ENCODE results near the gene CRYBA4. TPM values are rescaled to one million over a fixed set of nuclear protein-coding genes. Genes with fewer than 3 reads are reported as not detected.

Gene CRYBA4
- total RNA-seq, 1 experiment from 2014 or later, result not detected

- Histone ChIP-seq H3K79me2 (ENCODE audit: low read depth) (no peaks in the 10 kb centered on the region), H3K4me1 (replicated peaks; ENCODE audit: insufficient read depth) (no peaks in the 10 kb centered on the region), H3K4me3 (no peak overlapping the region), H3K36me3 (ENCODE audit: low read depth) (no peaks in the 10 kb centered on the region), H3K4me2 (no peak overlapping the region), H3K9me2 (ENCODE audit: insufficient read depth) (0 out of 2 replicates have a peak, but pooled peaks cover 4% of the 10 kb centered on the region), H4K20me1 (ENCODE audit: insufficient read depth) (no peaks in the 10 kb centered on the region), H3K9me3 (ENCODE audit: insufficient read depth, low read depth) (no peaks in the 10 kb centered on the region), H3F3A (ENCODE audit: insufficient read depth, low read depth) (no peaks in the 10 kb centered on the region), H3K27ac (no peak overlapping the region), H2AFZ (no peak overlapping the region), H3K27me3 (ENCODE audit: insufficient read depth, low read depth) (peaks cover 19% of the 10 kb centered on the region; the same call in 1 of the 2 replicates)
- ChIA-PET CTCF (no interaction called here), POLR2A (ENCODE audit: unreplicated experiment) (no interaction called here)
- no TSS peak for BruUV-seq (replicated peaks)
- intact Hi-C loops (cut with micrococcal nuclease; ENCODE audit: unreplicated experiment), result no loop called here
- no peak for TF ChIP-seq CTCF (conservative IDR thresholded peaks at IDR 0.05)
- TF ChIP-seq EZH2 (IDR thresholded peaks at IDR 0.05; ENCODE audit: low read depth), result no peak
- no peak for DNase-seq
Measured at GRCh38 chr22:26629988-26630761, 8.4 kb downstream of the CRYBA4 start.

GRCh38 chr22:26631282-26631681, 9.5 kb downstream of the CRYBA4 start:
- no peaks in the 10 kb centered on the region for H3K9me3 ChIP-seq (ENCODE audit: insufficient read depth, low read depth)
- H3K79me2 ChIP-seq (ENCODE audit: low read depth), result no peaks in the 10 kb centered on the region
- no peak overlapping the region for H3K4me2 ChIP-seq
- intact Hi-C loops (cut with micrococcal nuclease; ENCODE audit: unreplicated experiment), result no loop called here
- H3K4me1 ChIP-seq (replicated peaks; ENCODE audit: insufficient read depth), result no peaks in the 10 kb centered on the region
- 0 out of 2 replicates have a peak, but pooled peaks cover 4% of the 10 kb centered on the region for H3K9me2 ChIP-seq (ENCODE audit: insufficient read depth)
- H3K36me3 ChIP-seq (ENCODE audit: low read depth), result no peaks in the 10 kb centered on the region
- H3K27ac ChIP-seq, result no peak overlapping the region
- TF ChIP-seq EZH2 (IDR thresholded peaks at IDR 0.05; ENCODE audit: low read depth) (no peak), CTCF (conservative IDR thresholded peaks at IDR 0.05) (no peak)
- no peaks in the 10 kb centered on the region for H3F3A ChIP-seq (ENCODE audit: insufficient read depth, low read depth)
- no TSS peak for BruUV-seq (replicated peaks)
- no peak overlapping the region for H2AFZ ChIP-seq
- CTCF ChIA-PET, result no interaction called here
- H3K27me3 ChIP-seq (ENCODE audit: insufficient read depth, low read depth), result peaks cover 24% of the 10 kb centered on the region; the same call in 1 of the 2 replicates
- no peak overlapping the region for H3K4me3 ChIP-seq
- no peaks in the 10 kb centered on the region for H4K20me1 ChIP-seq (ENCODE audit: insufficient read depth)
- no peak for DNase-seq
- POLR2A ChIA-PET (ENCODE audit: unreplicated experiment), result no interaction called here

- DNase-seq, result no peak
- ChIA-PET POLR2A (ENCODE audit: unreplicated experiment) (interaction anchor here (0.7 kb wide), 1 partner anchor 245 kb away, joined by 10 read pairs; no protein-coding TSS in a partner anchor), CTCF (interaction anchor here (0.6 kb wide), 2 partner anchors 275 to 1386 kb away, joined by 3 to 4 read pairs; no protein-coding TSS in a partner anchor)
- BruUV-seq (replicated peaks), result no TSS peak
- 0 out of 2 replicates have a peak, but pooled peaks cover 4% of the 10 kb centered on the region for H3K9me2 ChIP-seq (ENCODE audit: insufficient read depth)
- H3K4me1 ChIP-seq (replicated peaks; ENCODE audit: insufficient read depth), result no peaks in the 10 kb centered on the region
- H3F3A ChIP-seq (ENCODE audit: insufficient read depth, low read depth), result no peaks in the 10 kb centered on the region
- no peaks in the 10 kb centered on the region for H3K36me3 ChIP-seq (ENCODE audit: low read depth)
- no peak overlapping the region for H3K4me2 ChIP-seq
- intact Hi-C loops (cut with micrococcal nuclease; ENCODE audit: unreplicated experiment), result no loop called here
- H3K9me3 ChIP-seq (ENCODE audit: insufficient read depth, low read depth), result no peaks in the 10 kb centered on the region
- H3K4me3 ChIP-seq, result no peak overlapping the region
- no peak for TF ChIP-seq EZH2 (IDR thresholded peaks at IDR 0.05; ENCODE audit: low read depth)
- no peak for TF ChIP-seq CTCF (conservative IDR thresholded peaks at IDR 0.05)
- H3K27me3 ChIP-seq (ENCODE audit: insufficient read depth, low read depth), result peaks cover 34% of the 10 kb centered on the region; the same call in 1 of the 2 replicates
- no peaks in the 10 kb centered on the region for H3K79me2 ChIP-seq (ENCODE audit: low read depth)
- no peaks in the 10 kb centered on the region for H4K20me1 ChIP-seq (ENCODE audit: insufficient read depth)
- no peak overlapping the region for H2AFZ ChIP-seq
- H3K27ac ChIP-seq, result no peak overlapping the region
Measured at GRCh38 chr22:26632422-26633155, 10.8 kb downstream of the CRYBA4 start.

Measured in PC-9 (cell line).